Psoas muscle (tissue), 8 donors: Measurements from ENCODE around the gene CRY1. TPM values are rescaled to one million over a fixed set of nuclear protein-coding genes. Genes with fewer than 3 reads are reported as not detected.

Experiments used
- ATAC-seq, 4 donors: fragments of 200-7000 bp; cut with Tn5 transposase; one replicate each; pipeline ENCODE4 v1.9.1; 2020; ENCODE audit warnings: moderate library complexity in 3 of 4, mild to moderate bottlenecking in 2 of 4
- DNase-seq, 2 donors: peaks; one replicate each; pipeline ENCODE4 v3.0.0-alpha.2; 2020
- H3K27ac ChIP-seq: fragments of 200-600 bp; one replicate; pipeline ENCODE4 v1.8.0; 2022
- H3K27me3 ChIP-seq, 3 donors: fragments of 200-600 bp in 1 of 3; one replicate each; pipeline versions ENCODE4 v1.6.1 to v1.8.0; 2013 to 2022; ENCODE audit warnings: low read length in 2 of 3, mild to moderate bottlenecking in 2 of 3, moderate library complexity in 1 of 3; ENCODE audit not compliant: insufficient read depth in 3 of 3
- H3K36me3 ChIP-seq, 2 donors: fragments of 200-600 bp in 1 of 2; one replicate each; pipeline versions ENCODE4 v1.6.1 to v1.8.0; 2013 to 2022; ENCODE audit warnings: low read depth in 1 of 2, mild to moderate bottlenecking in 1 of 2, moderate library complexity in 1 of 2; ENCODE audit not compliant: insufficient read depth in 1 of 2
- H3K4me1 ChIP-seq: fragments of 200-600 bp; one replicate; pipeline ENCODE4 v1.8.0; 2022
- H3K4me3 ChIP-seq: fragments of 200-600 bp; one replicate; pipeline ENCODE4 v1.8.0; 2022; ENCODE audit warnings: mild to moderate bottlenecking
- H3K9me3 ChIP-seq: fragments of 200-600 bp; one replicate; pipeline ENCODE4 v1.8.0; 2022
- CTCF ChIP-seq: fragments of 200-600 bp; IDR thresholded peaks from one replicate; pipeline ENCODE4 v1.8.0; 2022; ENCODE audit warnings: antibody characterized with exemption
- WGBS, 3 donors: extraction: QIAGEN DNeasy Blood & Tissue Kit; methylation state at CpG; one replicate each; pipeline versions ENCODE4 v1.1.6 to v1.1.7; 2013; 5-methylcytosine and 5-hydroxymethylcytosine counted together
- intact Hi-C, 2 donors: fragments of 100-400 bp; cut with DNase I; formaldehyde crosslinking; loops; one replicate each; pipeline versions ENCODE4 v1.11.0 to v1.14.2; 2022
- polyA plus RNA-seq, 3 donors: library from polyadenylated mRNA; stranded (reverse); fragments of 200-250 nt; gene quantifications; one replicate each; pipeline ENCODE4 v1.2.3, GENCODE V29; 2013
- total RNA-seq, 4 donors: library from RNA; stranded (reverse); fragmentation: NEBNext Ultra II Directional in 2 of 4; extraction: Animal tissue kit (Norgen Biotek cat#: 25700) in 2 of 4; gene quantifications; one replicate each; pipeline versions ENCODE4 v1.2.1 to v1.2.4, GENCODE V29; 2021 to 2023
- donor health status: healthy with polysubstance abuse.
- donor health status: DM: no; HTN: no; CAD: no; lungs with moderate emphysema.
- donor health status: Bipolar disorder and iron deficiency.
- donor health status: healthy.
- donor health status: DM: yes; HTN: yes; CAD: no.
- donor health status: DM: no; HTN: no; CAD: no.
- donor health status: DM: no; HTN: no; CAD: no.
- donor health status: DM: yes; HTN: yes; CAD: no.

Gene CRY1
- total and polyA plus RNA-seq, 7 donors: 8.8 to 23.3 (median 11.6) TPM

DNA sequence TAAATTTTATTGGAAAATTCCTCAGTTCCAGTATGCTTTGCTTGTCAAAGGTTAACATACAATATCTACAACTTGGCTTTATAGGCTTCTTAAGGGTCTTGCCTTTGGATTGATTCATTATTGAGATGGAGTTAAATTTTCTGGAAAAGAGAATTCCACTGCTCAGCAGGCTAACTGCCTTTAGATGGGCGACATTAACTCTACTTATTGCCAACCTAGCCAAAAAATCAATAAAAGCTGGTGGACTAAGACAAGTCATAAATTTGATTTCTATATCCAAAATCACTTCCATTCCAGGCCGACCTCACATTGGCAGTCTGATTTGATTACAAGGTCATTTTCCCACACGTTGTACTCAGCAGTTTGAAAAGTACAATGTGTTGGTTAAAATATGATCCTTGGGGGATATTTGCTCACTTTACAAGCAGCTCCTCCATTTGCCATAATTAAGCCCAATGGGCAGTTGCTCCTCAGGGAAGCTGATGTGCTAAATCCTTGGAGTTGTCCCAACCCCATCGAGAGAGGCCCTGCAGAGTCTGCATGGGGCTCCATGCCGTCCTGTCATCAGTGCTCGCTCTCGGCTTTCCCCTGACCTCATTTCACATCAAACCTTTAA lies 36.1 kb upstream of the CRY1 start:
- H3K9me3 ChIP-seq: no peaks in the 10 kb centered on the region
- DNase-seq (no peak), ATAC-seq (no peak)
- no peaks in the 10 kb centered on the region for H3K36me3 ChIP-seq
- H3K27ac ChIP-seq: no peak overlapping the region
- no peak for TF ChIP-seq CTCF
- WGBS, 3 donors: 46 to 51% (median 47%) methylated on average over 7 of the region's 7 CpGs
- no peak overlapping the region for H3K4me3 ChIP-seq
- intact Hi-C loops: no loop called here
- H3K4me1 ChIP-seq: no peaks in the 10 kb centered on the region
- H3K27me3 ChIP-seq: no peaks in the 10 kb centered on the region

GRCh38 chr12:107127482-107128430 lies 34.4 kb upstream of the CRY1 start:
- no peak for TF ChIP-seq CTCF
- intact Hi-C loops: no loop called here
- H3K27me3 ChIP-seq: peaks cover 0 to 6% (median 0%) of the 10 kb centered on the region in 3 donors
- no peaks in the 10 kb centered on the region for H3K4me1 ChIP-seq
- DNase-seq (no peak), ATAC-seq (no peak)
- no peak overlapping the region for H3K27ac ChIP-seq
- H3K4me3 ChIP-seq: no peak overlapping the region
- H3K36me3 ChIP-seq: no peaks in the 10 kb centered on the region
- no peaks in the 10 kb centered on the region for H3K9me3 ChIP-seq
- 58 to 63% (median 59%) methylated on average over 6 of the region's 6 CpGs for WGBS, 3 donors

DNA sequence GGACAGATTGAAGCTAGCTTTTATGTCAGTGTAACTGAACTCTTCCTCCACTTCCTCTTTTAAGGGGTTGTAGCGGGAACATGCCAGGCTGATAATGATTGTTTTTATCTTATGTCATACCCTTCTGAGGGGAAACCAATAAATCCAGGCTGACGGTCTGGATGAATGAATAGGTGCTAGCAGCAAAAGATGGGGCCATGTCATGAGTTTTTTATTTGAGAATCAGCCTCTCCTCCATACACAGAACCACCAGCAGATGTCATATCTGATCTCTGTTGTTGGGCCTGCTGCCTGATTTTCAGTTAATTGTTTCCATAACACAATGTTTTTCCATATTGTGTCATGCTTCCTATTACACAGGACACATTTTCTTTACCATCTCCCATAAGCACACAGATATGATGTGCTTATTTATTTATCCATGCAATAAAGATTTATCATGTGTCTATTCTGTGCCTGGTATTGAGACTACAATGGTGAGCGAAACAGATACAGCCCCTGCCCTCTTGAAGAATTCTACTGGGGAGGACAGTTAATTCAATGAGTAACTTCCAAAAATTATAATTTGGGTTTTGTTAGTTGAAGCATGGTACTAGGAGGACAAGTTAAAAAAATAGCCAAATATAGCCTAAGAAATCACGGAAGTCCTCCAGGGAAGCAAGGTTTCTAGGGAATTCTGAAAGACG lies 33.6 kb upstream of the CRY1 start:
- DNase-seq (no peak), ATAC-seq (no peak)
- Histone ChIP-seq H3K4me1 (no peaks in the 10 kb centered on the region), H3K27ac (no peak overlapping the region), H3K4me3 (no peak overlapping the region), H3K36me3 (no peaks in the 10 kb centered on the region), H3K27me3 (peaks cover 0 to 11% (median 0%) of the 10 kb centered on the region in 3 donors), H3K9me3 (no peaks in the 10 kb centered on the region)
- TF ChIP-seq CTCF: no peak
- WGBS, 3 donors: 74 to 77% (median 74%) methylated on average over 5 of the region's 5 CpGs
- intact Hi-C loops: no loop called here

DNA sequence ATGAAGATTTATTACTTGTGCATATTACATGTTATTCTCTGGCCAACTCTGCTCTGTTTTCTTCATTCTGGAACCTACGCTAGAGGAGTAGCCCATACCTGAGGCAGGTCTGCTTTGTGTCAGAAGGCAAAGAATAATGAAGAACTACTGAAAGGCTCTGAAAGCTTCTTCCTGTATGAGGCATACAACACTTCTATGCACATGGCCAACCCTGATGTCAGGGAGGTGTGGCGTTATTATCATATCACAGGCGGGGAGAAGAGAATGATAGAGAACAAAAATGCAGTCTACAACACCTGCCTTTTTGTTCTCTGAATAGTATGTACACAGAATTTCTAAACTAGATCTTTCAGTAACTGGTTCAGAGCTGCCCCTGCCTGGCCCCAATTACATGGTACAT lies 32.5 kb upstream of the CRY1 start:
- ATAC-seq (no peak), DNase-seq (no peak)
- intact Hi-C loops: no loop called here
- no peak for TF ChIP-seq CTCF
- Histone ChIP-seq H3K4me3 (no peak overlapping the region), H3K36me3 (no peaks in the 10 kb centered on the region), H3K9me3 (no peaks in the 10 kb centered on the region), H3K27ac (no peak overlapping the region), H3K27me3 (peaks cover 0 to 14% (median 0%) of the 10 kb centered on the region in 3 donors), H3K4me1 (no peaks in the 10 kb centered on the region)
- 74 to 81% (median 77%) methylated on average over 3 of the region's 3 CpGs for WGBS, 3 donors
